MM.1S (cell line): ENCODE measurements around the gene KBTBD3.
A peak's percentile ranks its signal among the peaks of the same experiment; 100 is the strongest.

ENCODE experiments used
- DNase-seq: peaks from one replicate; pipeline ENCODE4 v3.0.0-alpha.2; 2015
- H2AFZ ChIP-seq: fragments of 300-600 bp; sonication (generic); 2 replicates; pipeline ENCODE4 v1.6.0; 2016; ENCODE audit warnings: antibody characterized with exemption, low read length
- H3F3A ChIP-seq: fragments of 300-600 bp; sonication (generic); 2 replicates; pipeline ENCODE4 v1.6.1; 2016; ENCODE audit warnings: mild to moderate bottlenecking, antibody characterized with exemption, low read length, moderate library complexity, mixed read lengths; ENCODE audit not compliant: insufficient read depth
- H3K27ac ChIP-seq: fragments of 300-600 bp; sonication (generic); 2 replicates; pipeline ENCODE4 v1.5.1; 2016; ENCODE audit warnings: mild to moderate bottlenecking, low read length
- H3K27me3 ChIP-seq: fragments of 300-600 bp; sonication (generic); replicated peaks from 2 replicates; pipeline ENCODE4 v1.6.0; 2016; ENCODE audit warnings: low read length; ENCODE audit not compliant: insufficient read depth
- H3K36me3 ChIP-seq: fragments of 300-600 bp; sonication (generic); replicated peaks from 2 replicates; pipeline ENCODE4 v1.6.1; 2016; ENCODE audit warnings: mild to moderate bottlenecking, low read length, mixed read lengths; ENCODE audit not compliant: insufficient read depth
- H3K4me1 ChIP-seq: fragments of 300-600 bp; sonication (generic); 2 replicates; pipeline ENCODE4 v1.6.1; 2016; ENCODE audit warnings: low read length, mixed read lengths
- H3K4me2 ChIP-seq: fragments of 300-600 bp; sonication (generic); 2 replicates; pipeline ENCODE4 v1.6.0; 2016; ENCODE audit warnings: low read depth, low read length
- H3K4me3 ChIP-seq: fragments of 300-600 bp; sonication (generic); 2 replicates; pipeline ENCODE4 v1.5.1; 2016; ENCODE audit warnings: low read length, mixed read lengths
- H3K79me2 ChIP-seq: fragments of 300-600 bp; sonication (generic); 2 replicates; pipeline ENCODE4 v1.6.1; 2016; ENCODE audit warnings: mixed run types, low read length, mixed read lengths
- H3K9ac ChIP-seq: fragments of 300-600 bp; sonication (generic); 2 replicates; pipeline ENCODE4 v1.6.1; 2016; ENCODE audit warnings: low read length, mixed read lengths
- H3K9me2 ChIP-seq: fragments of 300-600 bp; sonication (generic); replicated peaks from 2 replicates; pipeline ENCODE4 v1.6.1; 2016; ENCODE audit warnings: mild to moderate bottlenecking, low read length, mixed read lengths; ENCODE audit not compliant: insufficient read depth
- H3K9me3 ChIP-seq: fragments of 300-600 bp; sonication (generic); replicated peaks from 2 replicates; pipeline ENCODE4 v1.6.1; 2016; ENCODE audit warnings: mild to moderate bottlenecking, low read length, mixed read lengths; ENCODE audit not compliant: insufficient read depth
- H4K20me1 ChIP-seq: fragments of 300-600 bp; sonication (generic); 2 replicates; pipeline ENCODE4 v1.6.1; 2016; ENCODE audit warnings: mild to moderate bottlenecking, low read length, moderate library complexity, mixed read lengths; ENCODE audit not compliant: insufficient read depth
- CTCF ChIP-seq: fragments of 300-600 bp; sonication (generic); IDR thresholded peaks from 2 replicates; pipeline ENCODE4 v1.5.1; 2016; ENCODE audit warnings: antibody characterized with exemption, low read length, mixed read lengths
- EZH2 ChIP-seq: fragments of 300-600 bp; sonication (generic); optimal IDR thresholded peaks from 2 replicates; pipeline ENCODE3; 2017; ENCODE audit warnings: low read depth, mild to moderate bottlenecking, antibody characterized with exemption, low read length, mixed read lengths
- EZH2phosphoT487 ChIP-seq: fragments of 300-600 bp; sonication (generic); IDR thresholded peaks from 2 replicates; pipeline ENCODE4 v1.6.1; 2018; ENCODE audit warnings: antibody characterized with exemption, low read length

Gene KBTBD3

GRCh38 chr11:106092446-106092845 is 15.3 kb upstream of the KBTBD3 start:
- peak; percentile 9 for DNase-seq
- Histone ChIP-seq H3K27me3 (no peaks in the 10 kb centered on the region), H3K79me2 (peaks cover 50% of the 10 kb centered on the region), H3K36me3 (peaks cover 4% of the 10 kb centered on the region), H3K9me3 (no peaks in the 10 kb centered on the region), H3K4me1 (peaks cover 26% of the 10 kb centered on the region), H4K20me1 (peaks cover 10% of the 10 kb centered on the region; the same call in 1 of the 2 replicates), H2AFZ (no peak overlapping the region), H3K4me2 (no peak overlapping the region), H3F3A (no peaks in the 10 kb centered on the region), H3K9me2 (no peaks in the 10 kb centered on the region), H3K9ac (no peak overlapping the region), H3K27ac (peak overlapping the region; percentile 43; the same call in 1 of the 2 replicates), H3K4me3 (no peak overlapping the region)
- TF ChIP-seq EZH2 (no peak), CTCF (no peak), EZH2phosphoT487 (no peak)

GRCh38 chr11:106091480-106092123 is 14.5 kb upstream of the KBTBD3 start:
- peak overlapping the region; percentile 43; the same call in 1 of the 2 replicates for H3K27ac ChIP-seq
- H3K4me1 ChIP-seq, result peaks cover 27% of the 10 kb centered on the region
- H3K9ac ChIP-seq, result no peak overlapping the region
- H3F3A ChIP-seq, result 0 out of 2 replicates have a peak, but pooled peaks cover 3% of the 10 kb centered on the region
- H3K9me2 ChIP-seq, result no peaks in the 10 kb centered on the region
- H3K9me3 ChIP-seq, result no peaks in the 10 kb centered on the region
- H3K27me3 ChIP-seq, result no peaks in the 10 kb centered on the region
- H3K4me2 ChIP-seq, result peak overlapping the region; percentile 23; the same call in 1 of the 2 replicates
- H3K36me3 ChIP-seq, result no peaks in the 10 kb centered on the region; the same call in none of the 2 replicates
- H3K4me3 ChIP-seq, result no peak overlapping the region
- no peak overlapping the region for H2AFZ ChIP-seq
- peaks cover 10% of the 10 kb centered on the region; the same call in 1 of the 2 replicates for H4K20me1 ChIP-seq
- TF ChIP-seq EZH2phosphoT487, result no peak
- peak; percentile 19 for DNase-seq
- H3K79me2 ChIP-seq, result peaks cover 58% of the 10 kb centered on the region

GRCh38 chr11:106088896-106089295 is 11.7 kb upstream of the KBTBD3 start:
- Histone ChIP-seq H2AFZ (no peak overlapping the region), H3K79me2 (peaks cover 76% of the 10 kb centered on the region), H3K27ac (no peak overlapping the region), H3F3A (0 out of 2 replicates have a peak, but pooled peaks cover 3% of the 10 kb centered on the region), H3K9me3 (no peaks in the 10 kb centered on the region), H4K20me1 (peaks cover 10% of the 10 kb centered on the region; the same call in 1 of the 2 replicates), H3K4me1 (peaks cover 27% of the 10 kb centered on the region), H3K4me3 (no peak overlapping the region), H3K9me2 (no peaks in the 10 kb centered on the region), H3K36me3 (no peaks in the 10 kb centered on the region; the same call in none of the 2 replicates), H3K27me3 (no peaks in the 10 kb centered on the region), H3K9ac (no peak overlapping the region), H3K4me2 (no peak overlapping the region)
- no peak for TF ChIP-seq CTCF
- TF ChIP-seq EZH2, result no peak
- no peak for DNase-seq
